IPS-NIHi7 (cell line): ENCODE measurements around the gene KIAA2012.

Experiments
- DNase-seq: peaks from one replicate; pipeline ENCODE4 v3.0.0; 2012; ENCODE audit warnings: mixed read lengths; ENCODE audit errors: extremely low spot score

The KIAA2012 gene

GRCh38 chr2:202043475-202043874 lies 29.6 kb upstream of the KIAA2012 start:
- DNase-seq, result no peak

- DNase-seq, result no peak
These were observed 28.3 kb upstream of the KIAA2012 start for GRCh38 chr2:202044777-202045176.

GRCh38 chr2:202046572-202046971 lies 26.5 kb upstream of the KIAA2012 start:
- DNase-seq, result no peak

GRCh38 chr2:202049092-202049728 lies 23.8 kb upstream of the KIAA2012 start:
- DNase-seq, result no peak

- DNase-seq, result no peak
These were observed 23.2 kb upstream of the KIAA2012 start for GRCh38 chr2:202049840-202050239.

- DNase-seq, result no peak
These were observed 22.4 kb upstream of the KIAA2012 start for GRCh38 chr2:202050652-202051051.

GRCh38 chr2:202051499-202052161 lies 21.4 kb upstream of the KIAA2012 start:
- no peak for DNase-seq

GRCh38 chr2:202052235-202052634 lies 20.8 kb upstream of the KIAA2012 start:
- DNase-seq, result no peak

- no peak for DNase-seq
These were observed 18.4 kb upstream of the KIAA2012 start for GRCh38 chr2:202054679-202055078.

GRCh38 chr2:202056611-202057010 lies 16.4 kb upstream of the KIAA2012 start:
- DNase-seq, result no peak

- no peak for DNase-seq
These were observed 12.8 kb upstream of the KIAA2012 start for GRCh38 chr2:202060218-202060617.

GRCh38 chr2:202061695-202062094 lies 11.4 kb upstream of the KIAA2012 start:
- no peak for DNase-seq

- peak; percentile 63 for DNase-seq
These were observed 8.7 kb upstream of the KIAA2012 start for GRCh38 chr2:202064171-202064880.

GRCh38 chr2:202064881-202065230 lies 8.2 kb upstream of the KIAA2012 start:
- DNase-seq, result no peak

- DNase-seq, result no peak
These were observed 7.2 kb upstream of the KIAA2012 start for GRCh38 chr2:202065876-202066275.

- DNase-seq, result no peak
These were observed 6.2 kb upstream of the KIAA2012 start for GRCh38 chr2:202066875-202067274.

GRCh38 chr2:202067589-202067988 lies 5.5 kb upstream of the KIAA2012 start:
- DNase-seq, result no peak

GRCh38 chr2:202069170-202070067 lies 3.6 kb upstream of the KIAA2012 start:
- no peak for DNase-seq

- DNase-seq, result no peak
These were observed 1.9 kb upstream of the KIAA2012 start for GRCh38 chr2:202071107-202071506.

- DNase-seq, result peak; percentile 70
These were observed 829 bp upstream of the KIAA2012 start for GRCh38 chr2:202072226-202072625.

GRCh38 chr2:202074324-202074723 lies 1.3 kb downstream of the KIAA2012 start:
- DNase-seq, result no peak

- DNase-seq, result no peak
These were observed 6.3 kb downstream of the KIAA2012 start for GRCh38 chr2:202079310-202079709.
